Testis (tissue), 2 donors: Measurements from ENCODE around the gene VOPP1.

Source experiments
- POLR2A ChIP-seq: fragments of 450-650 bp; IDR thresholded peaks from one replicate; pipeline ENCODE4 v1.6.1; 2017; ENCODE audit warnings: antibody characterized with exemption, mild to moderate bottlenecking, moderate library complexity
- TF ChIP-seq, protein P1 (sequence below), 3 experiments: fragments of 450-650 bp in 2 of 3; fragments of 200-600 bp in 1 of 3; sonication (generic) in 1 of 3; IDR thresholded peaks; one replicate each; pipeline ENCODE4 v1.5.1; 2016 to 2019; ENCODE audit warnings: antibody characterized with exemption in 3 of 3, mild to moderate bottlenecking in 2 of 3, moderate library complexity in 1 of 3

DNA sequence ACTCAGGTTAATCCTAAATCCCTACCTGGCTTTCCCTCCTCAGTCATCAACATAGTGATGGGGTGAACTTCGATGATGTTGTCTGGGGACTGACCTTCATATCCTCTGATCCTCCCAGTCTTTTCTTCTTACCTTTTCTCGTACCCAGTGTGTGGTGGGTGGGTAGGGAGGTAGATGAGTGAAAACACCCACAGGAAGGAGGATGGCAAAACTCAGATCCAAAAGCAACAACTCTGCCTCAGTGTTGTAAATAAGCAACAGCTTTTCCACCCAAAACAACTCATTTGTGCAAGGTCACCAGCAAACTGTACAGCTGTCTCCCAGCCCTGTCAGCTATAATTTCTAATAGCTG, 38.6 kb downstream of the VOPP1 start:
- no peak for TF ChIP-seq POLR2A
- TF ChIP-seq, protein P1, sequence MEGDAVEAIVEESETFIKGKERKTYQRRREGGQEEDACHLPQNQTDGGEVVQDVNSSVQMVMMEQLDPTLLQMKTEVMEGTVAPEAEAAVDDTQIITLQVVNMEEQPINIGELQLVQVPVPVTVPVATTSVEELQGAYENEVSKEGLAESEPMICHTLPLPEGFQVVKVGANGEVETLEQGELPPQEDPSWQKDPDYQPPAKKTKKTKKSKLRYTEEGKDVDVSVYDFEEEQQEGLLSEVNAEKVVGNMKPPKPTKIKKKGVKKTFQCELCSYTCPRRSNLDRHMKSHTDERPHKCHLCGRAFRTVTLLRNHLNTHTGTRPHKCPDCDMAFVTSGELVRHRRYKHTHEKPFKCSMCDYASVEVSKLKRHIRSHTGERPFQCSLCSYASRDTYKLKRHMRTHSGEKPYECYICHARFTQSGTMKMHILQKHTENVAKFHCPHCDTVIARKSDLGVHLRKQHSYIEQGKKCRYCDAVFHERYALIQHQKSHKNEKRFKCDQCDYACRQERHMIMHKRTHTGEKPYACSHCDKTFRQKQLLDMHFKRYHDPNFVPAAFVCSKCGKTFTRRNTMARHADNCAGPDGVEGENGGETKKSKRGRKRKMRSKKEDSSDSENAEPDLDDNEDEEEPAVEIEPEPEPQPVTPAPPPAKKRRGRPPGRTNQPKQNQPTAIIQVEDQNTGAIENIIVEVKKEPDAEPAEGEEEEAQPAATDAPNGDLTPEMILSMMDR (IDR thresholded peaks at IDR 0.05), result no peak
